ENCODE measurements around the gene SIDT1. TPM values are rescaled to one million over a fixed set of nuclear protein-coding genes. Genes with fewer than 3 reads are reported as not detected.

Gene SIDT1
- total RNA-seq, 3 donors from 2014 or later: 22.4 to 61.2 (median 37.0) TPM

DNA sequence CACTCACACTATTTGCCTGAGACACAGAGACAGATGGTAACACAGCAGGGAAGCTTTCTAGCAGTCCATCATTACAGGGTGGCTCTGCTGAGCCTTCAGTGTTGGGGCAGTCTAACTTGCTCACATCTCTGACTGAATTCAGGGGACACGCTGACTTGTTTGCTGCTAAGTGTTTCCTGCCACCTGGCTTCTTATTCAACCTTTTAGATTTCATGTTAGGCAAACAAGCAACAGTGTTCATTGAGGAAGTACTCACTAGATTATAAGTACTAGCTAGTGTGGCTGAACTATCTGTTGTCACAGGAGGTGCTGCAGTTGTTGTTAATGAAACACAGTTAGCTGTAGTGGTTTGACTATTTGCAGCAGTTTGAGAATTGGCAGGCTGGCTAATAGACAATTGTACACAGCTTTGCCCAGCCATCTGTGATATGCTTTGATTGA lies 126.8 kb downstream of the SIDT1 start:
- Histone ChIP-seq H3K36me3 (ENCODE audit: low read depth) (no peaks in the 10 kb centered on the region), H3K4me3 (no peak overlapping the region), H3K4me1 (ENCODE audit: low read depth) (peaks cover 5% of the 10 kb centered on the region), H3K9me3 (no peaks in the 10 kb centered on the region)
- peak; percentile 48 for ATAC-seq
- no peak for TF ChIP-seq CTCF (IDR thresholded peaks at IDR 0.05)
- DNase-seq: no peak
- intact Hi-C loops (cut with DNase I, micrococcal nuclease): no loop called here

DNA sequence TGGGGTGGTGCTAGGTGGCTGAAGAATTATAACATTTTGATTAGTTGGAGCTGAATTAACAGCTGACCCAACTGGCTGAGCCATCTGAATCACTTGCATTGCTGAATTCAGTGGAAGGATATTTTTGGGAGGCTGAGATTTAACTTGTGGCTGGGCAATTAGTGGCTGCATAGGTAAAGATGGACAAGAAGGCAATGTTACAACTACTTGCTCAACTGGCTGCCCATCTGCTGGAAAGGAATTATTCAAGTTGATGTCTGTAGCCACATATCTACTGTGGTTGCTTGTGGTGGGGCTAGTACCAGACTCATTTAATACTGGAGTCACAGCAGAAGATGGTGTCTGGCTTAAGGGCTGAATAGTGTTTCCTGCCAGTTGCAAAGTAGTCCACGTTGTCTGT lies 127.6 kb downstream of the SIDT1 start:
- no peaks in the 10 kb centered on the region for H3K36me3 ChIP-seq (ENCODE audit: low read depth)
- intact Hi-C loops (cut with DNase I, micrococcal nuclease): no loop called here

DNA sequence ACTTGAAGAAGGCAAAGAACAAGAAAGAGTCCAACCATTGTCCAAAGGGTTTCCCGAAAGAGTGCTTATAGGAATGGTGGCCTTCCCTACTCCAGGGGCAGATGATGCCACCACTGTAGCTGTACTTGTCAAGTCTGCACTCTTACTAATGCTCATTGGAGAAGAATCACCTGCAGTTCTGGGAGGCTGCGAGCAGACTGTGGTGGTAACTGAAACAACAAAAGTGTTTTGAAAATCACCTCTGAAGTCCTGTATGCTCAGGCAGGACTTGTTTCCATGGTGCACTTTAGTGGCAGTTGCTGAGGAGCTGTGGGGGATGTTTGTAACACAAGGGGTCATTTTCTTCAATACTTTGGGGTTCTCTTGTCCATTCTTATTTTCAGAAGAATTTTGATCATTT lies 128.1 kb downstream of the SIDT1 start:
- peaks cover 5% of the 10 kb centered on the region for H3K4me1 ChIP-seq (ENCODE audit: low read depth)
- no peaks in the 10 kb centered on the region for H3K9me3 ChIP-seq
- TF ChIP-seq CTCF (IDR thresholded peaks at IDR 0.05): no peak
- ATAC-seq (no peak), DNase-seq (no peak)
- H3K36me3 ChIP-seq (ENCODE audit: low read depth): no peaks in the 10 kb centered on the region
- no peak overlapping the region for H3K4me3 ChIP-seq
- intact Hi-C loops (cut with DNase I, micrococcal nuclease): no loop called here

More for the DNA sequence above, 127.6 kb downstream of the SIDT1 start:
- DNase-seq (no peak), ATAC-seq (no peak)
- peaks cover 5% of the 10 kb centered on the region for H3K4me1 ChIP-seq (ENCODE audit: low read depth)
- no peaks in the 10 kb centered on the region for H3K9me3 ChIP-seq
- TF ChIP-seq CTCF (IDR thresholded peaks at IDR 0.05): no peak
- no peak overlapping the region for H3K4me3 ChIP-seq

DNA sequence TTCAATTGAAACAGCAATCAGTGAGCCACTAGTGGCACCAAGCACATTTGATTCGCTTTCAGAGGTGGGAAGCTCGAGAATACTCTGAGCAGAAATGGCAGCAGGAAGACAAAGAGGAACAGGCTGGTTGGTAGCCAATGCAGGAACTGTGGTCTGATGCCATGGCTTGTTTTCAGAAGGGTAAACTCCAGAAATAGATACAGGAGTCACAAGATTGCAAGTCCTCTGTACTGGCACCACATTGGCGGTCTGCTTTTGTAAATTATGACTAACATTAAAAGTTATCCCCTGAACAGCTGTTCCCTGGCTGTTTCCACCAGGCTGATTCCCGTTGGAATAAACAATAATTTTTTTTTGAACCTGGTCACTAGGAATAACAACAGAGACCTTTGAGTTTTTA lies 128.5 kb downstream of the SIDT1 start:
- peak; percentile 5 for ATAC-seq
- TF ChIP-seq CTCF (IDR thresholded peaks at IDR 0.05): no peak
- peaks cover 5% of the 10 kb centered on the region for H3K4me1 ChIP-seq (ENCODE audit: low read depth)
- no peaks in the 10 kb centered on the region for H3K36me3 ChIP-seq (ENCODE audit: low read depth)
- no peaks in the 10 kb centered on the region for H3K9me3 ChIP-seq
- no peak for DNase-seq
- intact Hi-C loops (cut with DNase I, micrococcal nuclease): no loop called here
- H3K4me3 ChIP-seq: no peak overlapping the region

GRCh38 chr3:113662824-113663223 lies 130.5 kb downstream of the SIDT1 start:
- ATAC-seq (no peak), DNase-seq (no peak)
- no peaks in the 10 kb centered on the region for H3K9me3 ChIP-seq
- no peaks in the 10 kb centered on the region for H3K36me3 ChIP-seq (ENCODE audit: low read depth)
- no peak overlapping the region for H3K4me3 ChIP-seq
- peaks cover 5% of the 10 kb centered on the region for H3K4me1 ChIP-seq (ENCODE audit: low read depth)
- no peak for TF ChIP-seq CTCF (IDR thresholded peaks at IDR 0.05)
- intact Hi-C loops (cut with DNase I, micrococcal nuclease): no loop called here

DNA sequence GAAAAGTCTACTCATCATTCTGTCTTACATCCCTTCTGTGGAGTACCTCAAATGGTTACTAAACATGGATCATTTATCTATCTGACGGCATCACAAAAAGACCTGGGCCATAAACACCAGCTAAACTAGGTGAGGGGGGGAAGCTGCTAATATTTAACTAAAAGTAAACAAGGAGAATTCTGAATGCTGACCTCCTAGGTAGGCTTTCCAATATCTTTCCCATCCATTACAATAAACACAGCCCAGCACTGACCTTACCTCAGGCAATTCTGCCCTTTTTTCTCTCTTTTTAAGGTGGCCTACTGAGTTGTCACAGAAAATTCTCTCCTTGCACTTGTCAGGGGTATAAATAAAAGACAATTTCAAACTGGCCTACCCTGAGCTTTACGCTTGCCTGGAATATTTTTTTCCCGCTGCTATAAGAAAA lies 131.0 kb downstream of the SIDT1 start:
- Histone ChIP-seq H3K9me3 (no peaks in the 10 kb centered on the region), H3K4me1 (ENCODE audit: low read depth) (peaks cover 5% of the 10 kb centered on the region), H3K4me3 (no peak overlapping the region), H3K36me3 (ENCODE audit: low read depth) (no peaks in the 10 kb centered on the region)
- ATAC-seq (peak; percentile 79), DNase-seq (peak in 1 of 3 donors; percentile 46)
- TF ChIP-seq CTCF (IDR thresholded peaks at IDR 0.05): no peak
- intact Hi-C loops (cut with DNase I, micrococcal nuclease): no loop called here
